HUES6 (cell line): ENCODE measurements around the gene ST6GALNAC2.
"Not testable (repeated sequence)": the region's sequence is repeated elsewhere in the genome, so short reads cannot be mapped to it uniquely, and the experiment has no call there.

Experiments
- H3K27ac ChIP-seq: 2 replicates; pipeline ENCODE4 v1.7.0; 2013; ENCODE audit warnings: low read depth, mild to moderate bottlenecking, low read length, inconsistent platforms
- H3K27me3 ChIP-seq: 2 replicates; pipeline ENCODE4 v1.6.1; 2013; ENCODE audit warnings: low read length; ENCODE audit not compliant: control insufficient read depth, insufficient read depth
- H3K36me3 ChIP-seq: 2 replicates; pipeline ENCODE4 v1.6.1; 2013; ENCODE audit warnings: low read length; ENCODE audit not compliant: control insufficient read depth, insufficient read depth
- H3K4me1 ChIP-seq: 2 replicates; pipeline ENCODE4 v1.6.1; 2013; ENCODE audit warnings: low read length; ENCODE audit not compliant: control insufficient read depth, insufficient read depth
- H3K4me3 ChIP-seq: 2 replicates; pipeline ENCODE4 v1.5.1; 2013; ENCODE audit warnings: low read depth, low read length
- H3K9ac ChIP-seq: one replicate; pipeline ENCODE4 v1.6.1; 2013; ENCODE audit warnings: mild to moderate bottlenecking, low read length
- H3K9me3 ChIP-seq: 2 replicates; pipeline ENCODE4 v1.6.1; 2013; ENCODE audit warnings: low read depth, low read length; ENCODE audit not compliant: control insufficient read depth, insufficient read depth

ST6GALNAC2 gene

GRCh38 chr17:76530095-76530723 lies 55.5 kb downstream of the ST6GALNAC2 start:
- no peak overlapping the region for H3K27ac ChIP-seq
- H3K4me3 ChIP-seq, result no peak overlapping the region
- peaks cover 45% of the 10 kb centered on the region for H3K4me1 ChIP-seq
- no peaks in the 10 kb centered on the region for H3K27me3 ChIP-seq
- no peak overlapping the region for H3K9ac ChIP-seq
- H3K36me3 ChIP-seq, result no peaks in the 10 kb centered on the region
- H3K9me3 ChIP-seq, result no peaks in the 10 kb centered on the region

GRCh38 chr17:76529224-76530094 lies 56.2 kb downstream of the ST6GALNAC2 start:
- Histone ChIP-seq H3K9me3 (no peaks in the 10 kb centered on the region), H3K36me3 (no peaks in the 10 kb centered on the region), H3K4me1 (peaks cover 44% of the 10 kb centered on the region), H3K27ac (no peak overlapping the region), H3K9ac (no peak overlapping the region), H3K4me3 (no peak overlapping the region), H3K27me3 (no peaks in the 10 kb centered on the region)

DNA sequence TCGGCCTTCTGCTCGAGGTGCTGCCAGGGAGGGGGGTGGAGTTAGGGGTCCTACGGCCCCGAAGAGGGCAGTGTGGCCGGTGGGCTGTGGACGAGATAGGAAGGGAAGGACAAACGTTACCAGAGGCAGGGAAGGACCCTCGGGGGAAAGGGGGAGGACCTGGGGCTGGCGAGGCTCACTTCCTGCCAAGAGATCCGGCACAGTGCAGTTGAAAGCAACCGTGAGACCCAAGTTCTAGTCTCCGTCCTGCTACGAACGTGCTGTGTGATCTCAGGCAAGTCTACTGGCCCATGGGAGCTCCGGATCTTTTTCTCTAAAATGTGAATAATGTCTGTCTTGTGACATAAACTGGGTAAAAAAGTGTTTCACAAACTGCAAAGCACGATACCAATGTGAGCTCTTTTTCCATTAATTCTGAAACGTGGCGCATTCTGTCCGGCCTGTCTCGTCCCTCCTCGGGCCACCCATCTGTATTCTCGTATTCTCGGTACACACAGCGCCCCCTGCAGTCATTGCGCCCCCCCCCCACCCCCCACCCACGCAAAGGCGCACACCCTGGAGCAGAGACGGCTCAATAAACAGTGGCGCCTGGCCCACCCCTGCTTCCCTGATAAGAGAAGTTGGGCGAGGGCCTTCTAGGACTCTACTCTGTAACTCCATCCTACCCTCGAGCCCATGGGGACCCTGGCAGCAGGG lies 57.0 kb downstream of the ST6GALNAC2 start:
- H3K9ac ChIP-seq, result no peak overlapping the region
- H3K4me1 ChIP-seq, result peaks cover 44% of the 10 kb centered on the region
- peaks cover under 1% of the 10 kb centered on the region; the same call in 1 of the 2 replicates for H3K27me3 ChIP-seq
- H3K36me3 ChIP-seq, result no peaks in the 10 kb centered on the region
- no peaks in the 10 kb centered on the region for H3K9me3 ChIP-seq
- no peak overlapping the region for H3K27ac ChIP-seq
- no peak overlapping the region for H3K4me3 ChIP-seq

GRCh38 chr17:76528156-76528527 lies 57.5 kb downstream of the ST6GALNAC2 start:
- Histone ChIP-seq H3K4me3 (no peak overlapping the region), H3K4me1 (peaks cover 44% of the 10 kb centered on the region), H3K27me3 (peaks cover 6% of the 10 kb centered on the region; the same call in 1 of the 2 replicates), H3K27ac (no peak overlapping the region), H3K36me3 (no peaks in the 10 kb centered on the region), H3K9me3 (no peaks in the 10 kb centered on the region), H3K9ac (no peak overlapping the region)

DNA sequence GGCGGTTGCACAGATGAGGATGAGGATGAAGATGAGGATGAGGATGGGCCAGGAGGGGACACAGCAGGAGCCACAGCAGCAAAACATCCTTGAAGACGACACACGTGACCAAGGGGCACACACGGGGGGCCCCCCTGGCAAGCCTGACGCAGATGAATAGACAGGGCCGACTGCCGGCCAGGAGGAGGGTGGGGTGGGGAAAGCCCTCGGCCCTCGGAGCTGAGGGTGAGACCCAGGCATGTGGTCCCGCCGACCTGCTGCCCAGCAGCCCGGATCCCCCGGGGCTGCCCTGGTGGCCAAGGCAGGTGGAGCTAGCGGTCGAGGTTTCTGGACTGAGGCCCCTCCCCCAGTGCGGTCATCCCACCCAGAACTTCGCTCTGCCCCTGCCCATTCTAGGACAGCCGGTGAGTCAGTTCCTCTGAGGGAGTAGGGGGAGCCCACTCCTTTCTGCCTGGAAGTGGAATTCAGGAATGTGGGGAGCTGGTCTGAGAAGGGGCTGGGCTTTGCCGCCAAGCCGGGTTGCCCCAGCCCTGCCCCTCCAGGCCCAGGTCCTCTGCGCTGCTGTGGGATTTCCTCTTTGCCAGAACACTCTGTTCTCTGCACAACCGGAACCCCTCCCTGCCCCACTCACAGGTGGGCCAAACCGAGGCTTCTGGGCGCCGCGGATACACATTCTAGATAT lies 58.1 kb downstream of the ST6GALNAC2 start:
- peaks cover 44% of the 10 kb centered on the region for H3K4me1 ChIP-seq
- no peak overlapping the region for H3K9ac ChIP-seq
- H3K36me3 ChIP-seq, result no peaks in the 10 kb centered on the region
- H3K9me3 ChIP-seq, result no peaks in the 10 kb centered on the region
- H3K27ac ChIP-seq, result no peak overlapping the region
- H3K4me3 ChIP-seq, result no peak overlapping the region
- peaks cover 6% of the 10 kb centered on the region; the same call in 1 of the 2 replicates for H3K27me3 ChIP-seq

DNA sequence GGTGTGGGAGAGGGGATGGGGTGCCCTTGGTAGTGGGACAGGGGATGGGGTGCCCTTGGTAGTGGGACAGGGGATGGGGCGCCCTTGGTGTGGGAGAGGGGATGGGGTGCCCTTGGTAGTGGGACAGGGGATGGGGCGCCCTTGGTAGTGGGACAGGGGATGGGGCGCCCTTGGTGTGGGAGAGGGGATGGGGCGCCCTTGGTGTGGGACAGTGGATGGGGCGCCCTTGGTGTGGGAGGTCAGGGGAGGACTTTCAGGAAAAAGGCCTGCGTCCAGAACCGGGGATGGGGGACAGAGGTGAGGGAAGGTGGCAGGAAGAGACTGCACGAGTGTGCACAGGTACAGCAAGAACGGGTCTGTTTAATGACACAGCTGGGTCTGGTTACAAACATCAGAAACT lies 58.6 kb downstream of the ST6GALNAC2 start:
- not testable (repeated sequence) for H3K9me3 ChIP-seq, H3K4me3 ChIP-seq, H3K27ac ChIP-seq, H3K27me3 ChIP-seq, H3K9ac ChIP-seq, H3K36me3 ChIP-seq
- H3K4me1 ChIP-seq, result peaks cover 44% of the 10 kb centered on the region

- H3K27ac ChIP-seq, H3K36me3 ChIP-seq, H3K27me3 ChIP-seq, H3K9me3 ChIP-seq, H3K9ac ChIP-seq, H3K4me3 ChIP-seq: not testable (repeated sequence)
- peaks cover 36% of the 10 kb centered on the region for H3K4me1 ChIP-seq
These were observed 60.2 kb downstream of the ST6GALNAC2 start for GRCh38 chr17:76525513-76525833.

DNA sequence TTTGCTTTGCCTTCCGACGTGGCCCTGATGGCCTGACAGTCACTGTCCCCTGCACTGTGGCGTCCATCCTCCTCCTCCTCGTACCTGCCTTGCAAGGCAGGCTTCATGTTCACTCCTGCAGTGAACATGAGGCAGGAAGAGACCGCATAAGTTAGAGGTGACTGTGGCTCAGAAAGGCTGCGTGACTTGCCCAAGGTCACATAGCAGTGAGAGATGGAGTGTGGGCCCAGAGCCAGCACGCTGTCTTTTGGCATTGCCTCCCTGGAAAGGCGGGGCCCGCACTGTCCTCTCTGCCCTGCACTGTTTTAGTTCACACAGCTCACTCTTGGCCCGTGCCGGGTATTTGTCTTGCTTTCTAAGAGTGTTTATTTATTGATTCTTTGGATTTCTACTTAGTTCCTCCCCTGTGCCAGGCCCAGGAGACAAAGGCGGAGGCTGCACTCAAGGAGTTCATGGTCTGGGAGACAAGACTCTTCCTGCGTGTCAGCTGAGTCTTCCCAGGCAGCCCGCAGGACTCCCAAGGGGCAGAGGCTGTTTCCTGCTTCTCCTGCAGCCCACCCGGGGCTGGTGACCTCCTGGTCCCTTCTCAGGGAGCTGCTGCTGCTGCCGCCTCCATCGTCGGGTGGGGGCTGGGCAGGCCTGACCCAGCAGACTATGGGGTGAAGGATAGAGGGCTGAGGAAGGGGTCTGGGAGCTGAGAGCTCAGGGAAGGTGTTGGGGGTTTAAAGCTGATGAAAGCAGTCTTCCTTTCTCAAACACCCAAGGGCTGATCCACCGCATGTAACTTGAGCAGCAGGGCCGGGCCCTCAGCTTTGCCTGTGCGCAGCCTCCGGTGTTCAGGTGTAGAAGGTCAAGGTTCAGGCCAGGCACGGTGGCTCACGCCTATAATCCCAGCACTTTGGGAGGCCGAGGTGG lies 60.8 kb downstream of the ST6GALNAC2 start:
- Histone ChIP-seq H3K9me3 (no peaks in the 10 kb centered on the region), H3K4me3 (no peak overlapping the region)

DNA sequence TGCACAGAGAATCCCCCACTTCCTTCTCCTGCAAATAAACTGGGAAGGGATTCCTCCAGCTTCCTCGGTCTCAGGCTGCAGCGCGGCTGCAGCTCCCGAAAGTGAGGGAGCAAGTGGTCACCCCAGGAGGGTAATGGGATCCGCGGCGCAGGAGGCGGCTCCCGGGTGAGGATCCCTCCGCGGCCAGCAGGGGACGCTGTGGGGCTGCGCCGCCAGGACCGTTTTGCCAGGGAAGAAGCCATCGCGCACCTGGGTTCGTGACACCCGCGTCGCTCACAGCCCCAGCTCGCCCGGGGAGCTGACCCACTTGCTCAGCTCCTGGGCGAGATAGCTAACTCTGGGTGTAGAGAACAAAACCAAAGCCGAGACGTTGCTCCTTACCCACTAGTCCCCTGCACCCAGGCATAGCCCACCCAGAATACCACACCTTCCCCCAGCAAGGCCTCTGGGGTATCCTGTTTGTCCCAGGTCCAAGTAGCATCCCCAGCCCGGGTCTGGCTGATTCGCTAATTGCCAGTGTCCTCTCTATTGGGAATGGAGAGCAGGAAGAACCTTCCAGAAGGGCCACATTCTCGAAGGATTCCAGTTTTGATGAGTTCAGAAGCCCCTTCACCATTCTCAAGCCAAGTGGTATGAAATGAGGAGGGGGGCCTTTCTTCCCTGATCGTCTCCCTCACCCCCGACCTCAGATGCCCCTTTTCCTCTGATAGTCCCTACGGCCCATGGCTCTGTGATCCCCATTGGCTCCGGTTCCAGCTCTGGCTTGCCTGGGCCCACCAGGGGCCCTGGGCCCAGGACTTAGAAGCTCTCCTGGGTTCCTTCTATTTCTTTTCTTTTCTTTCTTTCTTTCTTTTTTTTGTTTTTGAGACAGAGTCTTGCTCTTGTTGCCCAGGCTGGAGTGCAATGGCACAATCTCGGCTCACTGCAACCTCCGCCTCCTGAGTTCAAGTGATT lies 62.3 kb downstream of the ST6GALNAC2 start:
- Histone ChIP-seq H3K27me3 (peaks cover 6% of the 10 kb centered on the region; the same call in 1 of the 2 replicates), H3K4me3 (0 out of 2 replicates have a peak overlapping the region, but pooled peaks have one; percentile 22), H3K27ac (no peak overlapping the region), H3K36me3 (no peaks in the 10 kb centered on the region), H3K9me3 (no peaks in the 10 kb centered on the region), H3K9ac (no peak overlapping the region), H3K4me1 (peaks cover 19% of the 10 kb centered on the region)

More for the DNA sequence above, 60.8 kb downstream of the ST6GALNAC2 start:
- peaks cover 6% of the 10 kb centered on the region; the same call in 1 of the 2 replicates for H3K27me3 ChIP-seq
- H3K4me1 ChIP-seq, result peaks cover 30% of the 10 kb centered on the region
- H3K36me3 ChIP-seq, result no peaks in the 10 kb centered on the region
- H3K9ac ChIP-seq, result no peak overlapping the region
- H3K27ac ChIP-seq, result no peak overlapping the region
